Measurements from ENCODE around the gene CTTN. TPM values are rescaled to one million over a fixed set of nuclear protein-coding genes. Genes with fewer than 3 reads are reported as not detected.

The CTTN gene
- total RNA-seq, 1 donor from 2014 or later = 412 TPM

DNA sequence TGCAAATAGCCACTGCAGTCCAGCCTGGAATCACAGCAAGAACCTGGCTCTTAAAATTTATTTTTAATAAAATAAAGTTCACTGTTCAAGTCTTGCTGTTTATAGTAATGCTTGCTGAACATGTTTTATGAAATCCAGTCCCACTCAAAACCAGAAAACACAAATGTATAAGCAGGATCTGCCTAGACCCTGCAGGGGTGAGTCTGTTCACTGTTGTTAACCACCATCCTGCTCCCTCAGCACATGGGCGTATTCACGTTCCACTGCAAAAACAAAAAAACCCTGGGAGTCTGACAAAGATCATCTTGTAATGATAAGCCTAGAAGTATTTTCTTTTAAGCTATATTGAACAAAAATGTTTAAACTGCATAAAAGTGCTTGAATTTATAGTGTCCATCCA, 45.0 kb upstream of the CTTN start:
- Histone ChIP-seq H3K36me3 (ENCODE audit: control insufficient read depth, insufficient read depth, low read length) (peaks cover 19% of the 10 kb centered on the region), H3K27me3 (ENCODE audit: control insufficient read depth, insufficient read depth, low read length) (no peaks in the 10 kb centered on the region), H3K4me3 (ENCODE audit: low read depth, low read length) (no peak overlapping the region)
- no peak for DNase-seq (ENCODE audit: low read depth)
- TF ChIP-seq, protein P1, sequence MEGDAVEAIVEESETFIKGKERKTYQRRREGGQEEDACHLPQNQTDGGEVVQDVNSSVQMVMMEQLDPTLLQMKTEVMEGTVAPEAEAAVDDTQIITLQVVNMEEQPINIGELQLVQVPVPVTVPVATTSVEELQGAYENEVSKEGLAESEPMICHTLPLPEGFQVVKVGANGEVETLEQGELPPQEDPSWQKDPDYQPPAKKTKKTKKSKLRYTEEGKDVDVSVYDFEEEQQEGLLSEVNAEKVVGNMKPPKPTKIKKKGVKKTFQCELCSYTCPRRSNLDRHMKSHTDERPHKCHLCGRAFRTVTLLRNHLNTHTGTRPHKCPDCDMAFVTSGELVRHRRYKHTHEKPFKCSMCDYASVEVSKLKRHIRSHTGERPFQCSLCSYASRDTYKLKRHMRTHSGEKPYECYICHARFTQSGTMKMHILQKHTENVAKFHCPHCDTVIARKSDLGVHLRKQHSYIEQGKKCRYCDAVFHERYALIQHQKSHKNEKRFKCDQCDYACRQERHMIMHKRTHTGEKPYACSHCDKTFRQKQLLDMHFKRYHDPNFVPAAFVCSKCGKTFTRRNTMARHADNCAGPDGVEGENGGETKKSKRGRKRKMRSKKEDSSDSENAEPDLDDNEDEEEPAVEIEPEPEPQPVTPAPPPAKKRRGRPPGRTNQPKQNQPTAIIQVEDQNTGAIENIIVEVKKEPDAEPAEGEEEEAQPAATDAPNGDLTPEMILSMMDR (IDR thresholded peaks at IDR 0.05; ENCODE audit: insufficient read depth, low read length, severe bottlenecking) = no peak
- no peak for FAIRE-seq

DNA sequence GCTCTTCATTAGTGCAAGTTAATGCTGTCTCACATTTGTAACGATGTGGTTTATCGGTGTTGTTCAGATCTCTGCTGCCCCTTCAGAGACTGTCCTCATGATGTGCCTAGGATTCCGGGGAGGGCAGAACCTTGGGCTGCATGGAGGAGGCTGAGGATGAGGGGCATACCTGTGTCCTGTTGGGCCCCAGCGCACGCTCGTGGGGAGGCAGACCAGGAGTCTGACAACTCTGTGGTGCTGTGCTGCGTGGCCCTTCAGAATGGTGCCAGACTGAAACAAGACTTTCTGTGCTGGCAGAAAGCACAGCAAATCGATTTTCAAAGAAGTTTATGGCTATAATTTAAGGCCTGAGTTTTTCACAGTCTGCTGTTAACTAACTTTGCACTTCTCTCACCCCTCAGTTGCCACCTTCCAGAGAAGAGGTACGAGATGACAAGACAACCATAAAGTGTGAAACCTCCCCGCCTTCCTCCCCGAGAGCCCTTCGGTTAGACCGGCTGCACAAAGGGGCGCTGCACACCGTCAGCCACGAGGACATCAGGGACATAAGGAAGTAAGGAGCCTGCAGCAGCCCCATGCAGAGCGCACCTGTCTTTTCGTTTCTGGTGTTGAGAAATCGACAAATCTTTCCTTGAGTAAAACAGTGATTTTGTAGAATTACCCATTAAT, 44.3 kb upstream of the CTTN start:
- FAIRE-seq (peak; percentile 75), DNase-seq (ENCODE audit: low read depth) (no peak)
- H3K4me3 ChIP-seq (ENCODE audit: low read depth, low read length) = no peak overlapping the region
- peaks cover 17% of the 10 kb centered on the region for H3K36me3 ChIP-seq (ENCODE audit: control insufficient read depth, insufficient read depth, low read length)
- TF ChIP-seq, protein P1 (IDR thresholded peaks at IDR 0.05; ENCODE audit: insufficient read depth, low read length, severe bottlenecking) = no peak
- H3K27me3 ChIP-seq (ENCODE audit: control insufficient read depth, insufficient read depth, low read length) = no peaks in the 10 kb centered on the region

- no peaks in the 10 kb centered on the region for H3K27me3 ChIP-seq (ENCODE audit: control insufficient read depth, insufficient read depth, low read length)
- TF ChIP-seq, protein P1 (IDR thresholded peaks at IDR 0.05; ENCODE audit: insufficient read depth, low read length, severe bottlenecking) = no peak
- H3K4me3 ChIP-seq (ENCODE audit: low read depth, low read length) = no peak overlapping the region
- FAIRE-seq (no peak), DNase-seq (ENCODE audit: low read depth) (no peak)
- peaks cover 18% of the 10 kb centered on the region for H3K36me3 ChIP-seq (ENCODE audit: control insufficient read depth, insufficient read depth, low read length)
These were observed 43.7 kb upstream of the CTTN start for GRCh38 chr11:70354629-70355028.

GRCh38 chr11:70358753-70359152, 39.6 kb upstream of the CTTN start:
- Histone ChIP-seq H3K27me3 (ENCODE audit: control insufficient read depth, insufficient read depth, low read length) (no peaks in the 10 kb centered on the region), H3K36me3 (ENCODE audit: control insufficient read depth, insufficient read depth, low read length) (peaks cover 23% of the 10 kb centered on the region), H3K4me3 (ENCODE audit: low read depth, low read length) (no peak overlapping the region)
- no peak for FAIRE-seq
- TF ChIP-seq, protein P1 (IDR thresholded peaks at IDR 0.05; ENCODE audit: insufficient read depth, low read length, severe bottlenecking) = no peak
- DNase-seq (ENCODE audit: low read depth) = no peak

- Histone ChIP-seq H3K36me3 (ENCODE audit: control insufficient read depth, insufficient read depth, low read length) (peaks cover 16% of the 10 kb centered on the region), H3K27me3 (ENCODE audit: control insufficient read depth, insufficient read depth, low read length) (no peaks in the 10 kb centered on the region), H3K4me3 (ENCODE audit: low read depth, low read length) (no peak overlapping the region)
- DNase-seq (ENCODE audit: low read depth) (no peak), FAIRE-seq (no peak)
- TF ChIP-seq, protein P1 (IDR thresholded peaks at IDR 0.05; ENCODE audit: insufficient read depth, low read length, severe bottlenecking) = no peak
These were observed 38.7 kb upstream of the CTTN start for GRCh38 chr11:70359451-70360205.

All from bronchial epithelial cell (primary cell).